GM21515 (cell line): Measurements from ENCODE around the gene NBPF12.
"Not testable (repeated sequence)": the region's sequence is repeated elsewhere in the genome, so short reads cannot be mapped to it uniquely, and the experiment has no call there.

ENCODE experiments used
- ATAC-seq: cut with Tn5 transposase; IDR thresholded peaks from one replicate; pipeline ENCODE4 v1.9.1; 2021; ENCODE audit not compliant: unreplicated experiment

Gene NBPF12

GRCh38 chr1:146938242-146938902, at the start of gene NBPF12:
Gene NBPF12 (plus strand): TSS chr1:146938324. CDS start chr1:146960144, 21,820 bp downstream.
- ATAC-seq, result peak; percentile 82

GRCh38 chr1:146891355-146891754, 46.8 kb upstream of the NBPF12 start:
- ATAC-seq, result not testable (repeated sequence)

- ATAC-seq, result not testable (repeated sequence)
Measured at GRCh38 chr1:146892331-146892730, 45.8 kb upstream of the NBPF12 start.

- not testable (repeated sequence) for ATAC-seq
Measured at GRCh38 chr1:146907565-146908261, 30.4 kb upstream of the NBPF12 start.

- not testable (repeated sequence) for ATAC-seq
Measured at GRCh38 chr1:146912975-146913374, 25.1 kb upstream of the NBPF12 start.

GRCh38 chr1:146920811-146921210, 17.3 kb upstream of the NBPF12 start:
- ATAC-seq, result not testable (repeated sequence)

GRCh38 chr1:146922614-146923013, 15.5 kb upstream of the NBPF12 start:
- not testable (repeated sequence) for ATAC-seq

GRCh38 chr1:146924106-146924505, 14.0 kb upstream of the NBPF12 start:
- ATAC-seq, result not testable (repeated sequence)

GRCh38 chr1:146926413-146926812, 11.7 kb upstream of the NBPF12 start:
- ATAC-seq, result not testable (repeated sequence)

GRCh38 chr1:146930225-146930624, 7.9 kb upstream of the NBPF12 start:
- not testable (repeated sequence) for ATAC-seq

- peak; percentile 46 for ATAC-seq
Measured at GRCh38 chr1:146934390-146935223, 3.5 kb upstream of the NBPF12 start.

GRCh38 chr1:146937462-146937861, 662 bp upstream of the NBPF12 start:
- ATAC-seq, result not testable (repeated sequence)

GRCh38 chr1:146938927-146939786, 1.0 kb downstream of the NBPF12 start:
- ATAC-seq, result peak; percentile 24

GRCh38 chr1:146940293-146940692, 2.2 kb downstream of the NBPF12 start:
- ATAC-seq, result not testable (repeated sequence)

GRCh38 chr1:146943342-146943886, 5.3 kb downstream of the NBPF12 start:
- not testable (repeated sequence) for ATAC-seq

GRCh38 chr1:146948127-146948526, 10.0 kb downstream of the NBPF12 start:
- ATAC-seq, result not testable (repeated sequence)

GRCh38 chr1:146964340-146964739, 26.2 kb downstream of the NBPF12 start:
- ATAC-seq, result not testable (repeated sequence)

- ATAC-seq, result not testable (repeated sequence)
Measured at GRCh38 chr1:146966351-146966750, 28.2 kb downstream of the NBPF12 start.

GRCh38 chr1:146970656-146971055, 32.5 kb downstream of the NBPF12 start:
- ATAC-seq, result not testable (repeated sequence)

GRCh38 chr1:146972681-146973080, 34.6 kb downstream of the NBPF12 start:
- not testable (repeated sequence) for ATAC-seq
